PFSK-1 (cell line): ENCODE measurements around the gene OPA3.

ENCODE experiments used
- FOXP2 ChIP-seq: optimal IDR thresholded peaks from 2 replicates; pipeline ENCODE3; 2011; ENCODE audit warnings: borderline replicate concordance, control low read depth, inconsistent platforms; ENCODE audit not compliant: insufficient read depth; ENCODE audit errors: extremely low read length, extremely low read depth
- POLR2AphosphoS5 ChIP-seq: IDR thresholded peaks from 2 replicates; pipeline ENCODE4 v1.6.1; 2012; ENCODE audit warnings: low read depth, mild to moderate bottlenecking, control low read depth, low read length, moderate library complexity
- SIN3A ChIP-seq: IDR thresholded peaks from 2 replicates; pipeline ENCODE4 v1.6.1; 2012; ENCODE audit warnings: mild to moderate bottlenecking, low read length, moderate library complexity, borderline replicate concordance; ENCODE audit not compliant: insufficient read depth
- TAF1 ChIP-seq: IDR thresholded peaks from 2 replicates; pipeline ENCODE4 v1.6.1; 2012; ENCODE audit warnings: low read length, control low read depth, borderline replicate concordance; ENCODE audit not compliant: insufficient read depth
- TF ChIP-seq, protein P1 (sequence below), 2 experiments: IDR thresholded peaks; 2 replicates each; pipeline versions ENCODE4 v1.6.1 to v1.8.0; 2011 to 2012; ENCODE audit warnings: low read depth in 2 of 2, low read length in 2 of 2, control low read depth in 1 of 2, inconsistent platforms in 1 of 2, mild to moderate bottlenecking in 1 of 2, moderate library complexity in 1 of 2; ENCODE audit not compliant: insufficient read depth in 1 of 2

The OPA3 gene

DNA sequence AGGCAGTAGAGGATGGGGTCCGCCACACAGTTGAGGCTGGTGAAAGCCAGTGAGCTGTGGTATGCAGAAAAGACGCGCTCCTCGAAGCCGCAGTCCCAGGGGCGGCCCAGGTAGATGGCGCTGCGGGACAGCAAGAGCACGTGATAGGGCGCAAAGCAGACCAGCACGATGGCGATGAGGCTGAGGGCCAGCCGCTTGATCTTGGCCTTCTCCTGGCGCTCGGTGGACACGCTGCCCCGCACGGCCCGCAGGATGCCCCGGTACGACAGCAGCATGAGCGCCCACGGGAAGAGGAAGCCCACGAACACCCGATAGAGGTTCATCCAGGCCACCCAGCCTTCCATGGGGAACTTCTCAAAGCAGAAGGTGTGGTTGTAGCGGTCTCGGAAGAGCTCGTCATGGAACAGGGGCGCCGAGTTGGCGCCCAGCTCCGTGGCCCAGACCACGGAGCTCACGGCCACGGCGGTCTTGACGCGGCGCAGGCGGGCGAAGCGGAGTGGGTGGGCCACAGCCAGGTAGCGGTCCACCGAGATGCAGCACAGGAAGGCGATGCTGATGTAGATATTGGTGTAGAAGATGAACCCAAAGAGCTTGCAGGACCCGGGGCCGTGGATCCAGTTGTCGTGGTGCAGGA, 6.5 kb upstream of the OPA3 start:
- no peak for TF ChIP-seq FOXP2
- no peak for TF ChIP-seq TAF1
- TF ChIP-seq, protein P1, sequence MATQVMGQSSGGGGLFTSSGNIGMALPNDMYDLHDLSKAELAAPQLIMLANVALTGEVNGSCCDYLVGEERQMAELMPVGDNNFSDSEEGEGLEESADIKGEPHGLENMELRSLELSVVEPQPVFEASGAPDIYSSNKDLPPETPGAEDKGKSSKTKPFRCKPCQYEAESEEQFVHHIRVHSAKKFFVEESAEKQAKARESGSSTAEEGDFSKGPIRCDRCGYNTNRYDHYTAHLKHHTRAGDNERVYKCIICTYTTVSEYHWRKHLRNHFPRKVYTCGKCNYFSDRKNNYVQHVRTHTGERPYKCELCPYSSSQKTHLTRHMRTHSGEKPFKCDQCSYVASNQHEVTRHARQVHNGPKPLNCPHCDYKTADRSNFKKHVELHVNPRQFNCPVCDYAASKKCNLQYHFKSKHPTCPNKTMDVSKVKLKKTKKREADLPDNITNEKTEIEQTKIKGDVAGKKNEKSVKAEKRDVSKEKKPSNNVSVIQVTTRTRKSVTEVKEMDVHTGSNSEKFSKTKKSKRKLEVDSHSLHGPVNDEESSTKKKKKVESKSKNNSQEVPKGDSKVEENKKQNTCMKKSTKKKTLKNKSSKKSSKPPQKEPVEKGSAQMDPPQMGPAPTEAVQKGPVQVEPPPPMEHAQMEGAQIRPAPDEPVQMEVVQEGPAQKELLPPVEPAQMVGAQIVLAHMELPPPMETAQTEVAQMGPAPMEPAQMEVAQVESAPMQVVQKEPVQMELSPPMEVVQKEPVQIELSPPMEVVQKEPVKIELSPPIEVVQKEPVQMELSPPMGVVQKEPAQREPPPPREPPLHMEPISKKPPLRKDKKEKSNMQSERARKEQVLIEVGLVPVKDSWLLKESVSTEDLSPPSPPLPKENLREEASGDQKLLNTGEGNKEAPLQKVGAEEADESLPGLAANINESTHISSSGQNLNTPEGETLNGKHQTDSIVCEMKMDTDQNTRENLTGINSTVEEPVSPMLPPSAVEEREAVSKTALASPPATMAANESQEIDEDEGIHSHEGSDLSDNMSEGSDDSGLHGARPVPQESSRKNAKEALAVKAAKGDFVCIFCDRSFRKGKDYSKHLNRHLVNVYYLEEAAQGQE (IDR thresholded peaks at IDR 0.05; ENCODE audit: insufficient read depth in 1 of 2, low read depth in 2 of 2, low read length in 2 of 2), result no peak
- TF ChIP-seq SIN3A, result no peak
- no peak for TF ChIP-seq POLR2AphosphoS5

DNA sequence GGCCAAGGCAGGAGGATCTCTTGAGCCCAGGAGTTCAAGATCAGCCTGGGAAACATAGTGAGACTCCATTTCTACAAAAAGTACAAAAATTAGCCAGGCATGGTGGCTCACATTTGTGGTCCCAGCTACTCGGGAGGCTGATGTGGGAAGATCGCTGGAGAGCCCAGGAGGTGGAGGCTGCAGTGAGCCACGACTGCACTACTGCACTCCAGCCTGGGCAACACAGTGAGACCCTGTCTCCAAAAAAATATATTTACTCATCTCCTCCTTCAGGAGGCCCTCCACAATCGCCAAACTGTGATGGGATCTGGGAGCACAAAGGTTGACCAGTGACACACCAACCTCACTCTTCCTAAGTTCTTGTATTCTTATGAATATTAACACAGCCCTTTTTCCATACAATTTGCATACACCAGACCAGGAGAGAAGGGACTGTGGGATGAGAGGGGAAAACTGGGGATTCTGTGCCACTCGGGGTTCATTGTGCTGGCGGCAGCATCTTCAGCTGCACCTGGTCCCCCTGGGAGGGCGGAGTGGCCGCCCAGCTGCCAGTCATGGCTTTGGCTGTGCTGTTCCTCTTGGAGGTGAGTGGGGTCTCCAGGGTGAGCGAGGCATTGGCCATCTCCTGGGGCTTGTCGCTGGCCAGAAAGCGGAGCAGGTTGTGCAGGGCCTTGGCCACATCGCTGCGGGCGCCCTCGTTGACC, 5.8 kb upstream of the OPA3 start:
- TF ChIP-seq, protein P1 (IDR thresholded peaks at IDR 0.05; ENCODE audit: insufficient read depth in 1 of 2, low read depth in 2 of 2, low read length in 2 of 2), result no peak
- TF ChIP-seq SIN3A, result no peak
- TF ChIP-seq POLR2AphosphoS5, result no peak
- TF ChIP-seq TAF1, result no peak
- TF ChIP-seq FOXP2, result no peak

DNA sequence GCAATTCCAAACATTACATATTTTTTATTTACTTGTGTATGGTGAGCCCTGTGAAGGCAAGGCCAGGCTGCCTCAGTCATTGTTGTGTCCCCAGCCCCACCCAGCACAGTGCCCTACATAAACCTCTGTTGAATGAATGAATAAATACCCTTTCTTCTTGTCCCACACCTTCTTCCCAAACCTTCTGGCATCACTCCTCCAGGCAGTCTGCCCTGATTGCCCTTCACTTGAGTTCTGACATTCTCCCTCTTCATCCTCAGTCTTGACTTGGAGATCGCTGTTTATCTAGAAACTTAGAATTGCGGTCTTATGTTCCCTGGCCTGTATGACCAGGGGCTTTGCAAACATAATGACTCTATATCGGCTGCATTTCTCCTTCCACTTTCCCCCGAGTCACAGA, 5.2 kb upstream of the OPA3 start:
- TF ChIP-seq TAF1 (no peak), POLR2AphosphoS5 (no peak), FOXP2 (no peak), SIN3A (no peak)
- TF ChIP-seq, protein P1 (IDR thresholded peaks at IDR 0.05; ENCODE audit: insufficient read depth in 1 of 2, low read depth in 2 of 2, low read length in 2 of 2), result no peak

DNA sequence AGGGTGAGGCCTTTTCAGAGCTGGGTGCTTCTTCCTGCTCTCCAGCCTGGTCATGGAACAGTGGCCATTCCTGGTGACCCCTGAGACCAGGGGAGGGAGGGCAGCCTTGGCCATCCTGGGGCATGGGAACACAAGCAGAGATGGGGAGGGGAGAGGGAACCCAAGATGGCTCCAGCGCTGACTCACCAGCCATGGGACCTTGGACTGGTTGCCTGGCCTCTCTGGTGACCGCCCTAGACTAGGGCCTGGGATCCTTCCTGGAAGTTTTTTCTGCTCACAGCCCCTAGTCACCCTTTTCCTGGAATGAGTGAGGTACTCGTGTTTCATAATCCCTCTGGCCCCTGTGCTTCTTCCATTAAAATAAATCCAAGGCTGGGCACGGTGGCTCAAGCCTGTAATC, 3.3 kb upstream of the OPA3 start:
- TF ChIP-seq, protein P1 (IDR thresholded peaks at IDR 0.05; ENCODE audit: insufficient read depth in 1 of 2, low read depth in 2 of 2, low read length in 2 of 2), result no peak

DNA sequence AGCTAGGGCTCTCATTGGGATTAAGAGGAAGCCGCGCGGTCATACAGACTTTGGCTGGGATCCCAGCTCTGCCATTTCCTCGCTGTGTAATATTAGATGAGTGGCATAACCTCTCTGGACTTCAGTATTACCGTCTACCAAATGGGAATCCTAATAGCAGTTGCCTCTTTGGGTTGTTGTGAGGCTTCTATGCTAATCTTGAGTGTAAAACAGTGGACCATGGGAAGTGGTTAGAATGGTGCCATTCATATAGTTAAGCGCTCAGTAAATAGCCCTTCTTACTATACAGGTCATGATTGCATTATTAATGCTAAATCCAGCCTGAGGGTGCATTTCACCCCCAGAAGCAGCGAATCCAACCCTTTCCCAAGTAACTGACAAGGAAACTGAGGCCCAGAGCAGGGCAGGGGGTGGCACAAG, 566 bp upstream of the OPA3 start:
- TF ChIP-seq SIN3A (no peak), FOXP2 (no peak), TAF1 (no peak), POLR2AphosphoS5 (no peak)
- TF ChIP-seq, protein P1 (IDR thresholded peaks at IDR 0.05; ENCODE audit: insufficient read depth in 1 of 2, low read depth in 2 of 2, low read length in 2 of 2), result no peak
